Fibroblast of the aortic adventitia (primary cell): ENCODE data around the gene EMC10. TPM values are rescaled to one million over a fixed set of nuclear protein-coding genes. Genes with fewer than 3 reads are reported as not detected.
A peak's percentile ranks its signal among the peaks of the same experiment; 100 is the strongest.
"Not testable (repeated sequence)": the region's sequence is repeated elsewhere in the genome, so short reads cannot be mapped to it uniquely, and the experiment has no call there.

ENCODE experiments used
- DNase-seq: peaks from one replicate; pipeline ENCODE4 v3.0.0-alpha.2; 2010; ENCODE audit warnings: low read depth
- H3K4me3 ChIP-seq: 2 replicates; pipeline ENCODE4 v1.5.1; 2011; ENCODE audit warnings: low read depth, mild to moderate bottlenecking, control low read depth, low read length, moderate library complexity
- CTCF ChIP-seq: IDR thresholded peaks from 2 replicates; pipeline ENCODE4 v1.5.1; 2011; ENCODE audit warnings: mild to moderate bottlenecking, low read length, control low read depth, inconsistent platforms; ENCODE audit not compliant: insufficient read depth
- total RNA-seq: library from RNA; depleted of rRNA; stranded (reverse); fragments of >200 nt; gene quantifications from 2 replicates; pipeline ENCODE4 v1.2.3, GENCODE V29; 2012; ENCODE audit warnings: low replicate concordance

Gene EMC10
- total RNA-seq, 1 donor: 22.8 TPM

GRCh38 chr19:50466706-50467039, 9.6 kb upstream of the EMC10 start:
- TF ChIP-seq CTCF: no peak
- no peak for DNase-seq
- no peak overlapping the region for H3K4me3 ChIP-seq

DNA sequence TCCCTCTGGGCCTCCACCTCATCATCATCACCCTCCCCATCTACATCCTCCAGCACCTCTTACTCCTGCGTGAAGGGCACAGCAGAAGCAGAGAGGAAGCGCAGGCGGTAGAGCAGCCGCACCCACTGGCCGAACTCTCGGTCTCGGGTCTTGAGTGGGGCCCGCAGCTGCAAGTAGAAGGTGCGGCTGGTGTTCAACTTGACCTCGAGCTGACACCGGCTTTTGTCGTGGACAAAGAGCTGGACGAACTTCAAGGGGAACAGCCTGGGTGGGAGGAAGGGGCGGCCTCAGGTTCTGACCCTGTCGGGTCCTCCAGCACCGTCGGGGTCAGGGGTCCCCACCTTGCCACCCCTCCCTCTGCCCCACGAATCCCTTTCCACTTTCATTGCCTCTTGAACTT, 8.7 kb upstream of the EMC10 start:
- no peak for TF ChIP-seq CTCF
- no peak for DNase-seq
- H3K4me3 ChIP-seq: no peak overlapping the region

DNA sequence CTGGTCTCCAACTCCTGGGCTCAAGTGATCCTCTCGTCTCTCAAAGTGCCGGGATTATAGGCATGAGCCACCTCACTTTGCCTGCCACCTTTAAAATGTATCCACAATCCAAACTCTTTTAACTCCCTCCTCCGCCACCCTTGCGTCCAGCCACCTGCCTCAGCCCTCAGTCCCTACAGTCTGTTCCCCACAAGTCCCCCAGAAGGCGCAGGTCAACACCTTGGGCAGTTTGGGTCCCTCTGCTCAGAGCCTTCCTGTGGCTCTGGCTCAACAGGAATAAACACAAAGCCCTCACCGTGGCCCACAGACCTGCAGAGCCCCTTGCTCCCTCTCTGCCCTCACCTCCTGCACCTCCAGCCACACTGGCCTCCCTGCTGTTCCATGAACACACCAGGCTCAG, 7.5 kb upstream of the EMC10 start:
- no peak for DNase-seq
- no peak for TF ChIP-seq CTCF
- H3K4me3 ChIP-seq: no peak overlapping the region

- not testable (repeated sequence) for DNase-seq, H3K4me3 ChIP-seq
These were observed 3.0 kb upstream of the EMC10 start for GRCh38 chr19:50473336-50473735.

- DNase-seq: no peak
- no peak for TF ChIP-seq CTCF
- no peak overlapping the region for H3K4me3 ChIP-seq
These were observed 1.2 kb upstream of the EMC10 start for GRCh38 chr19:50475101-50475568.

GRCh38 chr19:50475736-50476223, 527 bp upstream of the EMC10 start:
- no peak for DNase-seq
- H3K4me3 ChIP-seq: peak overlapping the region; percentile 13
- TF ChIP-seq CTCF: no peak

DNA sequence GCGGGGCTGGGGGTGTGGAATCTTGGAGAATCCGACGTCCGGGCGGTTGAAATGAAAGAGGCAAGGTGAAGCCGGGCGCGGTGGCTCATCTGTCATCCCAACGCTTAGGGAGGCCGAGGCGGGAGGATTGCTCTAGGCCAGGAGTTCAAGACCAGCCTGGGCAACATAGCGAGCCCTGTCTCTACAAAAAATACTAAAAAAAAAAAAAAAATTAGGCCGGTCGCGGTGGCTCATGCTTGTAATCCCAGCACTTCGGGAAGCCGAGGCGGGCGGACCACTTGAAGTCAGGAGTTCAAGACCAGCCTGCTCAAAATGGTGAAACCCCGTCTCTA, 566 bp downstream of the EMC10 start:
- TF ChIP-seq CTCF: no peak

More for the DNA sequence above, 566 bp downstream of the EMC10 start:
- peak overlapping the region; percentile 97 for H3K4me3 ChIP-seq
- DNase-seq: no peak
